Choroid plexus epithelial cell (primary cell): ENCODE measurements around the gene RSPO3.

ENCODE experiments used
- DNase-seq: peaks from one replicate; pipeline ENCODE4 v3.0.0-alpha.2; 2010; ENCODE audit warnings: low read depth
- H3K4me3 ChIP-seq: 2 replicates; pipeline ENCODE4 v1.5.1; 2011; ENCODE audit warnings: low read depth, mild to moderate bottlenecking, control low read depth, low read length, moderate library complexity
- CTCF ChIP-seq: conservative IDR thresholded peaks from 2 replicates; pipeline ENCODE4 v1.5.1; 2011; ENCODE audit warnings: low read depth, mild to moderate bottlenecking, control low read depth, inconsistent platforms, low read length, moderate library complexity

RSPO3 gene

GRCh38 chr6:127118298-127119101 lies at the start of gene RSPO3:
RSPO3 (plus strand) TSS chr6:127118671; CDS start chr6:127119193, 522 bp downstream.
- DNase-seq: peak; percentile 48
- TF ChIP-seq CTCF: no peak
- H3K4me3 ChIP-seq: peak within 1 kb of the TSS; percentile 59

- TF ChIP-seq CTCF: peak; percentile 64
- DNase-seq: peak; percentile 79
- H3K4me3 ChIP-seq: no peak overlapping the region
Measured at GRCh38 chr6:127069659-127070279, 48.7 kb upstream of the RSPO3 start.

GRCh38 chr6:127073222-127073621 lies 45.2 kb upstream of the RSPO3 start:
- TF ChIP-seq CTCF: no peak
- no peak for DNase-seq
- H3K4me3 ChIP-seq: no peak overlapping the region

GRCh38 chr6:127076466-127076865 lies 42.0 kb upstream of the RSPO3 start:
- H3K4me3 ChIP-seq: no peak overlapping the region
- no peak for TF ChIP-seq CTCF
- no peak for DNase-seq

GRCh38 chr6:127077886-127078285 lies 40.6 kb upstream of the RSPO3 start:
- DNase-seq: no peak
- TF ChIP-seq CTCF: no peak
- no peak overlapping the region for H3K4me3 ChIP-seq

- no peak for TF ChIP-seq CTCF
- no peak overlapping the region for H3K4me3 ChIP-seq
- DNase-seq: no peak
Measured at GRCh38 chr6:127078669-127079068, 39.8 kb upstream of the RSPO3 start.
